Measurements from ENCODE around the gene TMEM59L.

TMEM59L gene

DNA sequence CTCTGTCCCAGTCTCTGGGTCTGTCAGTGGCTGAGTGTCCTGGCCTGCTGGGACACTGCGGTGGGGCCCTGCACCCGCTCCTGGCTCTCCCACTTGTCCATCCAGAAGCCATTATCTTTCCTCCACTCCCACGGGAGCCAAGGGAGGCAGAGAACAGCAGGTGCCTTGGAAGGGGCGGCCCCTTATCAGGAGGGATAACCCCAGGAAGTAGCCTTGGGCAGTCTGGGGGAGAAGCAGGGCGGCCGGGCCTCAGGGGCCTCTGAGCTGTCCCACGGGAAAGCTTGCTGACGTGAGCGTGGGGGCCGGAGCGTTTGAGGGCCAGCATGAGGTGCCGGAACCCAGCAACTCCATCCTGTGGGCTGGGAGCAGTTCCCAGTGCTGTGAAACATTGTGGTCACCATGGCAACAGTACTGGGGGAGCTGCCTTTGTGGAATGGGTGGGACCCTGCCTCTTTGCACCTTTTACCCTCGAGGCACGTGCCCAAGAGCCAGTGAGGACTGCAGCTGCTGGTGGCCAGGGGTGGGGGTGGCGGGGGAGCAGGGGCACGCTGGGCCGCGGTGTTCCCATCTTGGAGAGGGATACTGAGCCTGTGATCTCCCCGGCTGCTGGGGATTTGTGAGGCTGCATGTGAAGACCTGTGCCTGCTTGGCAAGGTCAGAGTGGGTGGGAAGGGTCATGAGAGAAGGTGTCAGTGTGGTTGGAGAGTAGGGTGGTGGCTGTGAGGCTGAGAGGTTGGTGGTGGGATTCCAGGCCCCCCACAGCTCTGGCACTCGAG is 45.1 kb downstream of the TMEM59L start:
- TF ChIP-seq POLR2AphosphoS5 (IDR thresholded peaks at IDR 0.05; ENCODE audit: low read depth, low read length) (no peak), POLR2A (IDR thresholded peaks at IDR 0.05; ENCODE audit: low read depth, low read length) (no peak), TAF1 (IDR thresholded peaks at IDR 0.05; ENCODE audit: borderline replicate concordance, low read depth, low read length) (no peak)
- no peak for DNase-seq (ENCODE audit: insufficient read length)
- FAIRE-seq = peak; percentile 64

DNA sequence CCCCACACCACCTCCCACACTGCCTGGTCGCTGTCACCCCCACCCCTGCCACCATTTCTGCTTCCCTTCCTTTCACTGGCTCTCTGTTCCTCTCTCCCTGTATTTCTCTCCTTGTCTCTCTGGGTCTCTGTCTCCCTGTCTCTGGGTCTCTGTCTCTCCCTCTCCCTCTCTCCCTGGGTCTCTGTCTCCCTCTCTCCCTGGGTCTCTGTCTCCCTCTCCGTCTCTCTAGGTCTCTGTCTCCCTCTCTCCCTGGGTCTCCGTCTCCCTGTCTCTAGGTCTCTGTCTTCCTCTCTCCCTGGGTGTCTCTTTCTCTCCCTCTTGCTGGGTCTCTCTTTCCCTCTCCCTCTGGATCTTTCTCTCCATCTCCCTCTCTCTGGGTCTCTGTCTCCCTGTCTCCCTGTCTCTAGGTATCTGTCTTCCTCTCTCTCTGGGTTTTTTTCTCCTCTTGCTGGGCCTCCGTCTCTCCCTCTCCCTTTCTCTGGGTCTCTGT is 45.7 kb downstream of the TMEM59L start:
- FAIRE-seq = no peak
- DNase-seq (ENCODE audit: insufficient read length) = no peak
- no peak for TF ChIP-seq POLR2AphosphoS5 (IDR thresholded peaks at IDR 0.05; ENCODE audit: low read depth, low read length)
- TF ChIP-seq TAF1 (IDR thresholded peaks at IDR 0.05; ENCODE audit: borderline replicate concordance, low read depth, low read length) = no peak
- no peak for TF ChIP-seq POLR2A (IDR thresholded peaks at IDR 0.05; ENCODE audit: low read depth, low read length)

DNA sequence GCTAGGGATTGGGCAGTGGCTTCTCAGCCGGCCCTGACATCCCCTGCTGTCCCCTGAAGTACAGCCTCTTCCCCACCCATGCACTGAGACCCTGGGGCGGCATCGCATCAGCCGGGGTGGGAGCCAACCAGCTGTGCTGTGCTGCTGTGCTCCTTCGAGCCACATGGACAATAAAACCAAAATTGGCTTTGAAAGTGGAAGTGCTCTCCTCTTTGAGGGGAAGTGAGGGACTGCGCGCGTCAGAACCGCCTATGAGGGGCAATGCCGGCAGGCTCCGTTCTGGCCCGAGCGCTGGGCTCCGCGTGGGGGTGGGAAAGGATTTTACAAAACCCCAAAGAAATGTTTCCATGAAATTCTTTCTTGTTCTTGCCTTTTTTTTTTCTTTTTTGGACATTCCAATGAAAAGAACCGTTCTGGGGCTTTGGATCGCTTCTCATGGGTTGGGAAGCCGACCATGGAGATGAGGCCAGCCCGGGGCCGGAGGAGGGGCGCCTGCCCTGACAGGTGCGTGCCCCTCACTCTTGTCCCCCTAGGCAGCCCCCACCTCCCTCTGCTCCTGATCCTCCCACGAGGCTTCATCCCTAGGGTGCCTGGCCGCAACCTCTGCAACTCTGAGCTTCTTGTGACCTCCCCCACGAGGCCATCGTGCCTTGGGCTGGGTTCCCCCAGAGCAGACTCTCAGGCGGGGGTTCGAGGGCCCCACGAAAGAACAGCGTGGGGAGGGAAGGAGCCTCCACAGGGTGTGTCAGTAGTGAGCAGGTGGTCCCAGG is 46.8 kb downstream of the TMEM59L start:
- no peak for TF ChIP-seq POLR2A (IDR thresholded peaks at IDR 0.05; ENCODE audit: low read depth, low read length)
- no peak for TF ChIP-seq POLR2AphosphoS5 (IDR thresholded peaks at IDR 0.05; ENCODE audit: low read depth, low read length)
- no peak for TF ChIP-seq TAF1 (IDR thresholded peaks at IDR 0.05; ENCODE audit: borderline replicate concordance, low read depth, low read length)
- DNase-seq (ENCODE audit: insufficient read length) (no peak), FAIRE-seq (no peak)

DNA sequence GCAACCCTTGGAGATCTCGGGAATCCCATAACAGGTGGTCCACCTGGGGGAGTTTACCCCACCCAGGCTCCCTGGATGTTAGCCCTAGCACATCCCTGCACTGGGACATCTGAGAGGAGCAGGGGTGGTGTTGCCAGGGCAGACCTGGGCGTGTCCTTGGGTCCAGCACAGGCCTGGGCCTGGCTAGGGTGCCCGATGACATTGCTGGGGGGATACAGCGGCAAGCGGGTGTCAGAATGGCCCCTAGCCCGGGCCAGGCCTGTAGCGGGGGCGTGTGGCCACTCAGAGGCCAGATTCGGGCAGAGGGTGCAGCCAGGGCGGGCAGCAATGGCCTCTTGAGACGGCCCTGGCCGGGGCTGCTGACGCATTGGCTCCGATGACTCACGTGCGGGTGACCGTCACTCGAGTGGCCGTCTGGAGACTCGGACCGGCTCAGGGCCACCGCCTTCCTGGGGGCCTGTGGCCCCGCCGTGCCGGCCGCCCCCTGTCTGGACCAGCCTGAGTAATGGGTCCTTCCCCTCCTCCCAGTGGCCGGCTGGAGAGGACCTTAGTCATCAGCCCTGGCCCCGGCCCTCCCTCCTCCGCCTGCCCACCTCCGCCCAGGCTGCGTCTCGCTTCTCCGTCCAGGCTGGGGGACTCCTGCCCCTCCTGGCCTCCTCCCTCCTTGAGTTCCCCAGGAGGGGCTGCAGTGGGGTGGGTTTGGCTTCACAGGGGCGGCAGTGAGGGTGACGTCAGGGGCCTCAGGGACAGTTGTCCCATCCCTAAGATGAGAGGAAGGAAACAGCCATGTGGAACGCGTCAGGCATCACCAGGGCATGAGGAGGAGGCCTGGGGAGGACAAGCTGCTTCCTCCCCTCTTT is 47.6 kb downstream of the TMEM59L start:
- FAIRE-seq (no peak), DNase-seq (ENCODE audit: insufficient read length) (no peak)
- no peak for TF ChIP-seq TAF1 (IDR thresholded peaks at IDR 0.05; ENCODE audit: borderline replicate concordance, low read depth, low read length)
- no peak for TF ChIP-seq POLR2A (IDR thresholded peaks at IDR 0.05; ENCODE audit: low read depth, low read length)

DNA sequence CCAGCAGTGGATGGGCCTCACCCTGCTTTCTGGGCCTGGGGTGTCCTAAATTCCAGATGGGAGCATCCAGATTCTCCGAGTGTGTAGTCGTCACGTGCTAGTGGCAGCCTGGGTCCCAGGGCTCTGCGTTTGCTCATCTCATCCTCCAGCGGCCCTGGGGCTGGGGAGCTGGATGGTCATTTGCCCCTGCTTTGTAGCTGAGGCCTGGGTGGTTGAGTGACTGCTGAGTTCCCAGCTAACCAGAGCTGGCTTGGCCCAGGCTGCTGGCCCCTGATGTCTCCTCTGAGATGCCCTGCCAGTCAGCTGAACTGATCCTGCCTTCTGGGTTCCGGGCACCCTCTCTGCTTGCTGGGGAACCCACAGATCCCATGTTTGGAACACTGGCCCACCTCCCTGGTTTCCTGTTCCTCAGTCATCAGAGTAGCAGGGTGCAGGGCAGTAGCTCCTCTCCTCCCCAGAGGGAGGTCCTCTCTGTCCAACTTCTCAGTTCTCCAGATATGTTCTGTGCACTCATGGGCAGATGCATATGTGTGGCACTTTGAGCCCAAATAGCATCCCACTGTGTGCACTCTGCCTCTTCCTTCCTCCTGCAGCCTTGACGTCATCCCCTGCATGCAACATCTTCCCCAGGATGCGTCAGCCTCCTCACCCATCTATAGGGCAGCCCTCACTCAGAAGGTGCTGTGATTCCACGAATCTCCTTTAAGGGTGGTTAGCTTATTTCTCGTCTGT is 48.4 kb downstream of the TMEM59L start:
- TF ChIP-seq POLR2A (IDR thresholded peaks at IDR 0.05; ENCODE audit: low read depth, low read length) (no peak), TAF1 (IDR thresholded peaks at IDR 0.05; ENCODE audit: borderline replicate concordance, low read depth, low read length) (no peak), POLR2AphosphoS5 (IDR thresholded peaks at IDR 0.05; ENCODE audit: low read depth, low read length) (no peak)
- FAIRE-seq (no peak), DNase-seq (ENCODE audit: insufficient read length) (no peak)

DNA sequence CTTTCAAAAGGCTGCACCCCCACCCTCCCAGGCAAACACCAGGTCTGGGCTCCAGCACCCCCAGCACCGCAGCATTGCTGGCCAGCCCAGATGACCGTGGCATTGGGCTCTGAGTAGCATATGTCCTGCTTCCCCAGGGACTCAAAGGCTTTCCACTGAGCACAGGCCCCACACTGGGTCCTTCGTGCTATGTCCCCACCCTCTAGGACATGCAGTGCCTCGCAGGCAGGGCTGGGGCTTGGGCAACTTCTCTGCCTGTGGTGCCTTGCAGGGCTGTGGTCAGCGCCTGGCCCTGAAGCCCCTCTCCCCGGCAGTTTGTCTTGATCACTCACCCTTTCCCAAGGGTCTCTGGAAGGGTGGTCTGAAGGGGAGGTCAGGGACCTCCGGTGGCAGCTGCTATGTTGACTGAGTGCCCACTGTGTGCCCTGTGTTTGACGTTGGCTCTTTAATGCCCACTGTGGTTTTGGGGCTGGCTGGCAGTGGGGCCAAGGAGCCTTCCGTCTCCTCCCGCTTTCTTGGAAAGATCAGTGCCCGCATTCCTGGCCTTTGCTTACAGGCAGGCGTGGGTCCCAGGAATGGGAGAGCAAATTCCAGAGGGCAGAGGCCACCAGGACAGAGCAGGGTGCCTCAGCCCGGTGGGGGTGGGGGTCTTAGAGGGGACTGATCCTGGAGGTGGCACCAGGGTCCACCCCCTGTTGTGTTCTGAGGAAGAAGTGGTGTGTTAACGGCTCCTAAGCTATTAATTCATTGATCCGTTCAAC is 50.5 kb downstream of the TMEM59L start:
- no peak for TF ChIP-seq POLR2AphosphoS5 (IDR thresholded peaks at IDR 0.05; ENCODE audit: low read depth, low read length)
- no peak for TF ChIP-seq POLR2A (IDR thresholded peaks at IDR 0.05; ENCODE audit: low read depth, low read length)
- TF ChIP-seq TAF1 (IDR thresholded peaks at IDR 0.05; ENCODE audit: borderline replicate concordance, low read depth, low read length) = no peak
- DNase-seq (ENCODE audit: insufficient read length) = no peak
- FAIRE-seq = no peak

DNA sequence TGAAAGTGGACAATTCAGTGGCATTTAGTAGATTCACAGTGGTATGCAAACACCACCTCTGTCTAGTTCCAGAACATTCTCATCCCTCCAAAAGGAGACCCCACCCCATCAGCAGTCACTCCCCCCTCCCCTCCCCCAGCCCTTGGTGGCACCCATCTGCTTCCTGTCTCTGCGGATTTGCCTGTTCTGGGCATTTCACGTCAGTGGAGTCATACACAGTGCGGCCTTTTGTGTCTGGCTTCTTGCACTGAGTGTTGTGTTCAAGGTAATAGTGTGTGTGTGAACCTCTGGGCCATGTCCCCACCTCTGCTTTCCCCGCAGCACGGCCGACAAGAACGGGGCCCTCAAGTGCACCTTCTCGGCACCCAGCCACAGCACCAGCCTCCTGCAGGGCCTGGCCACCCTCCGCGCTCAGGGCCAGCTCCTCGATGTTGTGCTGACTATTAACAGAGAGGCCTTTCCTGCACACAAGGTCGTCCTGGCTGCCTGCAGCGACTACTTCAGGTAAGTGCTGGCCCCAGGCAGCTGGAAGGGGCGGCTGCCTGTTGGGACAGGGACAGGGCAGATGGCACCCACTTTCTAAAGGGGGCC is 51.4 kb downstream of the TMEM59L start:
- DNase-seq (ENCODE audit: insufficient read length) = no peak
- no peak for FAIRE-seq
- TF ChIP-seq POLR2AphosphoS5 (IDR thresholded peaks at IDR 0.05; ENCODE audit: low read depth, low read length) (no peak), POLR2A (IDR thresholded peaks at IDR 0.05; ENCODE audit: low read depth, low read length) (no peak), TAF1 (IDR thresholded peaks at IDR 0.05; ENCODE audit: borderline replicate concordance, low read depth, low read length) (no peak)

DNA sequence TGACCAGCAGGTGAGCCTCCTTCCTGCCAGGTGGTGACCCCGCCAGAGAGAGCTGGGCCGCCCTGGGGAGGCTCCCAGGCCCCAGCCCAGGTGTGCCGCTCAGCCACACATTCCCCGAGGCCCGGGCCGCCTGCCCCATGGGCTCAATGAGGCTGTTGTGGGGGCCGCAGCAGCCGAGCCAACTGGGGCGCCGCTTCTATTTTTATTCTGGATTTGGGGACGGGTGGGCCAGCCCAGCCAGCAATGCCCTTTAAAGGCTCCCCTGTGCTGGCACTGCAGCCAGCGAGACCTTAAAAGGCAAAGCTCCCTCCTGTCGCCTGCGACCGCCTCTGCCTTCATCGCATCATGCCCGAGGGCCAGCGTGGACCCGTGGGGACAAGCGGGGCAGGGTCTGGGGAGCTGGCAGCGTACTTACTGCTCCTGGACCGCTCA is 53.1 kb downstream of the TMEM59L start:
- no peak for DNase-seq (ENCODE audit: insufficient read length)
- no peak for FAIRE-seq
- TF ChIP-seq POLR2A (IDR thresholded peaks at IDR 0.05; ENCODE audit: low read depth, low read length) (no peak), POLR2AphosphoS5 (IDR thresholded peaks at IDR 0.05; ENCODE audit: low read depth, low read length) (no peak), TAF1 (IDR thresholded peaks at IDR 0.05; ENCODE audit: borderline replicate concordance, low read depth, low read length) (no peak)

GRCh38 chr19:18666317-18666716 is 53.6 kb downstream of the TMEM59L start:
- TF ChIP-seq POLR2A (IDR thresholded peaks at IDR 0.05; ENCODE audit: low read depth, low read length) = no peak
- TF ChIP-seq POLR2AphosphoS5 (IDR thresholded peaks at IDR 0.05; ENCODE audit: low read depth, low read length) = no peak
- TF ChIP-seq TAF1 (IDR thresholded peaks at IDR 0.05; ENCODE audit: borderline replicate concordance, low read depth, low read length) = no peak
- FAIRE-seq = no peak
- DNase-seq (ENCODE audit: insufficient read length) = no peak

GRCh38 chr19:18666784-18667183 is 54.1 kb downstream of the TMEM59L start:
- FAIRE-seq (no peak), DNase-seq (ENCODE audit: insufficient read length) (no peak)
- no peak for TF ChIP-seq POLR2A (IDR thresholded peaks at IDR 0.05; ENCODE audit: low read depth, low read length)
- TF ChIP-seq TAF1 (IDR thresholded peaks at IDR 0.05; ENCODE audit: borderline replicate concordance, low read depth, low read length) = no peak
- TF ChIP-seq POLR2AphosphoS5 (IDR thresholded peaks at IDR 0.05; ENCODE audit: low read depth, low read length) = no peak
